ENCODE data around the gene KCNT2.

- TF ChIP-seq CTCF (IDR thresholded peaks at IDR 0.05; ENCODE audit: poor library complexity) (no peak), EZH2 (IDR thresholded peaks at IDR 0.05; ENCODE audit: borderline replicate concordance) (no peak)
These were observed 223.1 kb downstream of the KCNT2 start for GRCh38 chr1:196385109-196385508.
